Measurements from ENCODE around the gene CLSTN3. TPM values are rescaled to one million over a fixed set of nuclear protein-coding genes. Genes with fewer than 3 reads are reported as not detected.
A peak's percentile ranks its signal among the peaks of the same experiment; 100 is the strongest.
"Not testable (repeated sequence)": the region's sequence is repeated elsewhere in the genome, so short reads cannot be mapped to it uniquely, and the experiment has no call there.

CLSTN3 gene
- total RNA-seq, 2 donors from 2014 or later: 8.3 to 13.1 TPM

- ATAC-seq (no peak), DNase-seq (no peak)
- intact Hi-C loops (cut with DNase I, micrococcal nuclease): no loop called here
Observed at GRCh38 chr12:7161327-7161726, 31.2 kb downstream of the CLSTN3 start.

- DNase-seq: no peak
- no peak for ATAC-seq
- intact Hi-C loops (cut with DNase I, micrococcal nuclease): no loop called here
Observed at GRCh38 chr12:7161811-7162210, 31.6 kb downstream of the CLSTN3 start.

GRCh38 chr12:7162691-7163114 lies 32.5 kb downstream of the CLSTN3 start:
- DNase-seq: peak in 1 of 2 donors; percentile 42
- peak; percentile 82 for ATAC-seq
- intact Hi-C loops (cut with DNase I, micrococcal nuclease): no loop called here

GRCh38 chr12:7169951-7170350 lies 39.8 kb downstream of the CLSTN3 start:
- ATAC-seq (peak; percentile 59), DNase-seq (no peak)
- intact Hi-C loops (cut with DNase I, micrococcal nuclease): no loop called here

GRCh38 chr12:7171854-7172253 lies 41.7 kb downstream of the CLSTN3 start:
- intact Hi-C loops (cut with DNase I, micrococcal nuclease): no loop called here
- DNase-seq (no peak), ATAC-seq (no peak)

GRCh38 chr12:7175493-7175892 lies 45.3 kb downstream of the CLSTN3 start:
- peak; percentile 75 for ATAC-seq
- no peak for DNase-seq
- intact Hi-C loops (cut with DNase I, micrococcal nuclease): no loop called here

- ATAC-seq (no peak), DNase-seq (no peak)
- intact Hi-C loops (cut with DNase I, micrococcal nuclease): no loop called here
Observed at GRCh38 chr12:7176595-7176994, 46.4 kb downstream of the CLSTN3 start.

GRCh38 chr12:7178481-7178880 lies 48.3 kb downstream of the CLSTN3 start:
- ATAC-seq (no peak), DNase-seq (no peak)
- intact Hi-C loops (cut with DNase I, micrococcal nuclease): no loop called here

GRCh38 chr12:7180685-7181084 lies 50.5 kb downstream of the CLSTN3 start:
- DNase-seq (no peak), ATAC-seq (no peak)
- intact Hi-C loops (cut with DNase I, micrococcal nuclease): no loop called here

GRCh38 chr12:7186058-7186457 lies 55.9 kb downstream of the CLSTN3 start:
- intact Hi-C loops (cut with DNase I, micrococcal nuclease); ATAC-seq; DNase-seq: not testable (repeated sequence)

GRCh38 chr12:7188562-7189397 lies 58.6 kb downstream of the CLSTN3 start:
- ATAC-seq: peak; percentile 71
- peak; percentile 70 to 81 for DNase-seq
- intact Hi-C loops (cut with DNase I, micrococcal nuclease): no loop called here

- peak; percentile 92 for DNase-seq
- peak; percentile 93 for ATAC-seq
- intact Hi-C loops (cut with DNase I, micrococcal nuclease): no loop called here
Observed at GRCh38 chr12:7189398-7190267, 59.5 kb downstream of the CLSTN3 start, which contains the start of gene PEX5. PEX5 (plus strand) TSS chr12:7189686; CDS start chr12:7190378, 692 bp downstream.

- intact Hi-C loops (cut with DNase I, micrococcal nuclease): no loop called here
- ATAC-seq: peak; percentile 1
- DNase-seq: peak in 1 of 2 donors; percentile 45
Observed at GRCh38 chr12:7190268-7191055, 60.3 kb downstream of the CLSTN3 start.

GRCh38 chr12:7193674-7194073 lies 63.5 kb downstream of the CLSTN3 start:
- intact Hi-C loops (cut with DNase I, micrococcal nuclease): no loop called here

GRCh38 chr12:7197841-7198240 lies 67.7 kb downstream of the CLSTN3 start:
- ATAC-seq: peak; percentile 98
- intact Hi-C loops (cut with DNase I, micrococcal nuclease): no loop called here
- peak in 1 of 2 donors; percentile 14 for DNase-seq

More at GRCh38 chr12:7193674-7194073, 63.5 kb downstream of the CLSTN3 start:
- DNase-seq (no peak), ATAC-seq (no peak)

- ATAC-seq (no peak), DNase-seq (no peak)
- intact Hi-C loops (cut with DNase I, micrococcal nuclease): no loop called here
Observed at GRCh38 chr12:7203109-7203508, 72.9 kb downstream of the CLSTN3 start.

GRCh38 chr12:7205091-7205490 lies 74.9 kb downstream of the CLSTN3 start:
- intact Hi-C loops (cut with DNase I, micrococcal nuclease): no loop called here
- no peak for ATAC-seq
- DNase-seq: no peak

- no peak for DNase-seq
- intact Hi-C loops (cut with DNase I, micrococcal nuclease): no loop called here
- no peak for ATAC-seq
Observed at GRCh38 chr12:7206691-7207090, 76.5 kb downstream of the CLSTN3 start.

All from left colon (tissue), 2 donors.